GM21737 (cell line): ENCODE measurements around the gene PDE4D.
"Not testable (repeated sequence)": the region's sequence is repeated elsewhere in the genome, so short reads cannot be mapped to it uniquely, and the experiment has no call there.

ENCODE experiments used
- ATAC-seq: cut with Tn5 transposase; IDR thresholded peaks from one replicate; pipeline ENCODE4 v1.9.1; 2021; ENCODE audit warnings: mild to moderate bottlenecking, moderate library complexity; ENCODE audit not compliant: unreplicated experiment

PDE4D gene

GRCh38 chr5:59486508-59486907 is 407.0 kb downstream of the PDE4D start:
- no peak for ATAC-seq

- no peak for ATAC-seq
These were observed 407.7 kb downstream of the PDE4D start for GRCh38 chr5:59485629-59486439.

GRCh38 chr5:59485107-59485506 is 408.4 kb downstream of the PDE4D start:
- ATAC-seq, result no peak

GRCh38 chr5:59484618-59485017 is 408.9 kb downstream of the PDE4D start:
- ATAC-seq, result no peak

- no peak for ATAC-seq
These were observed 409.5 kb downstream of the PDE4D start for GRCh38 chr5:59483971-59484472.

GRCh38 chr5:59479086-59479485 is 414.4 kb downstream of the PDE4D start:
- no peak for ATAC-seq

GRCh38 chr5:59474324-59474723 is 419.2 kb downstream of the PDE4D start:
- no peak for ATAC-seq

- ATAC-seq, result no peak
These were observed 419.9 kb downstream of the PDE4D start for GRCh38 chr5:59473611-59474010.

GRCh38 chr5:59471463-59471862 is 422.1 kb downstream of the PDE4D start:
- ATAC-seq, result no peak

GRCh38 chr5:59467969-59468368 is 425.6 kb downstream of the PDE4D start:
- no peak for ATAC-seq

- ATAC-seq, result no peak
These were observed 427.3 kb downstream of the PDE4D start for GRCh38 chr5:59466271-59466670.

- ATAC-seq, result no peak
These were observed 428.6 kb downstream of the PDE4D start for GRCh38 chr5:59464969-59465368.

- ATAC-seq, result not testable (repeated sequence)
These were observed 429.8 kb downstream of the PDE4D start for GRCh38 chr5:59463618-59464166.

- ATAC-seq, result no peak
These were observed 430.6 kb downstream of the PDE4D start for GRCh38 chr5:59462956-59463355.

GRCh38 chr5:59460368-59461153 is 433.0 kb downstream of the PDE4D start:
- no peak for ATAC-seq

- ATAC-seq, result no peak
These were observed 434.4 kb downstream of the PDE4D start for GRCh38 chr5:59458966-59459729.

- no peak for ATAC-seq
These were observed 435.2 kb downstream of the PDE4D start for GRCh38 chr5:59458321-59458720.

GRCh38 chr5:59449905-59450644 is 443.5 kb downstream of the PDE4D start:
- no peak for ATAC-seq

- no peak for ATAC-seq
These were observed 447.2 kb downstream of the PDE4D start for GRCh38 chr5:59446356-59446755.

GRCh38 chr5:59445741-59446140 is 447.8 kb downstream of the PDE4D start:
- ATAC-seq, result no peak
